ENCODE measurements around the gene JMJD8. TPM values are rescaled to one million over a fixed set of nuclear protein-coding genes. Genes with fewer than 3 reads are reported as not detected.
"Not testable (repeated sequence)": the region's sequence is repeated elsewhere in the genome, so short reads cannot be mapped to it uniquely, and the experiment has no call there.

The JMJD8 gene
- total and polyA plus RNA-seq, 11 donors: 36.2 to 103 (median 44.1) TPM

- intact Hi-C loops (cut with DNase I): loop anchor here in 4 of 10 donors (5.0 kb wide), 2 partner anchors 35 to 345 kb away; no protein-coding TSS in a partner anchor
- TF ChIP-seq CTCF (IDR thresholded peaks at IDR 0.05): peak in 8 of 12 donors; percentile 11 to 38 (median 24)
- 56 to 60% (median 57%) methylated on average over 13 of the region's 13 CpGs for WGBS, 4 donors
- not testable (repeated sequence) for H3K9me3 ChIP-seq, H3K36me3 ChIP-seq, DNase-seq, H3K27ac ChIP-seq, ATAC-seq, H3K4me3 ChIP-seq
- Histone ChIP-seq H3K4me1 (peaks cover 0 to 47% (median 20%) of the 10 kb centered on the region in 12 donors), H3K27me3 (peaks cover 15 to 46% (median 30%) of the 10 kb centered on the region in 9 donors)
Observed at GRCh38 chr16:712740-713250, 28.7 kb upstream of the JMJD8 start.

GRCh38 chr16:711548-712320, 27.6 kb upstream of the JMJD8 start:
- peak; percentile 33 to 71 (median 64) for ATAC-seq
- Histone ChIP-seq H3K27me3 (peaks cover 18 to 52% (median 37%) of the 10 kb centered on the region in 9 donors), H3K36me3 (no peaks in the 10 kb centered on the region), H3K4me1 (peaks cover 0 to 42% (median 19%) of the 10 kb centered on the region in 12 donors), H3K27ac (no peak overlapping the region), H3K4me3 (no peak overlapping the region), H3K9me3 (no peaks in the 10 kb centered on the region)
- intact Hi-C loops (cut with DNase I): loop anchor here (1.0 to 5.0 kb wide), 12 partner anchors 29 to 392 kb away; partner anchors contain the start of genes CIAO3 (in 2 of the 10), CHTF18 (in 1 of the 10) and RPUSD1 (in 1 of the 10)
- 12 to 19% (median 13%) methylated on average over 20 to 25 of the region's 25 CpGs for WGBS, 4 donors
- TF ChIP-seq POLR2A (IDR thresholded peaks at IDR 0.05): no peak
- peak; percentile 90 to 99 (median 95) for TF ChIP-seq CTCF (IDR thresholded peaks at IDR 0.05)
- peak; percentile 78 to 93 (median 82) for DNase-seq

GRCh38 chr16:711084-711483, 26.9 kb upstream of the JMJD8 start:
- Histone ChIP-seq H3K4me1 (peaks cover 0 to 42% (median 15%) of the 10 kb centered on the region in 12 donors), H3K27me3 (peaks cover 18 to 53% (median 43%) of the 10 kb centered on the region in 9 donors), H3K4me3 (no peak overlapping the region), H3K27ac (no peak overlapping the region), H3K36me3 (no peaks in the 10 kb centered on the region), H3K9me3 (no peaks in the 10 kb centered on the region)
- intact Hi-C loops (cut with DNase I): loop anchor here (1.0 to 5.0 kb wide), 12 partner anchors 30 to 392 kb away; partner anchors contain the start of genes CIAO3 (in 2 of the 10), CHTF18 (in 1 of the 10) and RPUSD1 (in 1 of the 10)
- DNase-seq (no peak), ATAC-seq (no peak)
- 75 to 80% (median 78%) methylated on average over 3 to 12 of the region's 12 CpGs for WGBS, 4 donors
- no peak for TF ChIP-seq CTCF (IDR thresholded peaks at IDR 0.05)
- no peak for TF ChIP-seq POLR2A (IDR thresholded peaks at IDR 0.05)
